Measurements from ENCODE around the gene FILIP1L. TPM values are rescaled to one million over a fixed set of nuclear protein-coding genes. Genes with fewer than 3 reads are reported as not detected.

Gene FILIP1L
- total RNA-seq, 4 donors from 2014 or later = 26.7 to 46.3 (median 30.8) TPM

- Histone ChIP-seq H3K27me3 (no peaks in the 10 kb centered on the region), H3K4me1 (peaks cover 0 to 8% (median 0%) of the 10 kb centered on the region in 4 donors), H3K4me3 (no peak overlapping the region), H3K9me3 (no peaks in the 10 kb centered on the region), H3K36me3 (no peaks in the 10 kb centered on the region), H3K27ac (no peak overlapping the region)
- 70 to 77% methylated on average over 7 of the region's 7 CpGs for WGBS, 2 donors
- no peak for DNase-seq (ENCODE audit: low spot score in 2 of 2)
- TF ChIP-seq CTCF (IDR thresholded peaks at IDR 0.05) (peak in 1 of 5 experiments; percentile 23), EP300 (IDR thresholded peaks at IDR 0.05) (no peak)
These were observed 24.3 kb downstream of the FILIP1L start for GRCh38 chr3:100089812-100090668.

GRCh38 chr3:100088735-100089368 is 25.4 kb downstream of the FILIP1L start:
- H3K36me3 ChIP-seq = no peaks in the 10 kb centered on the region
- TF ChIP-seq CTCF (IDR thresholded peaks at IDR 0.05) (no peak), EP300 (IDR thresholded peaks at IDR 0.05) (no peak), POLR2A (IDR thresholded peaks at IDR 0.05) (no peak)
- no peaks in the 10 kb centered on the region for H3K9me3 ChIP-seq
- no peaks in the 10 kb centered on the region for H3K27me3 ChIP-seq
- H3K4me1 ChIP-seq = peaks cover 0 to 8% (median 0%) of the 10 kb centered on the region in 4 donors
- WGBS, 2 donors = 88 to 90% methylated on average over 2 of the region's 2 CpGs
- no peak overlapping the region for H3K27ac ChIP-seq
- no peak for DNase-seq (ENCODE audit: low spot score in 2 of 2)
- H3K4me3 ChIP-seq = no peak overlapping the region

- H3K4me3 ChIP-seq = no peak overlapping the region
- no peaks in the 10 kb centered on the region for H3K36me3 ChIP-seq
- TF ChIP-seq CTCF (IDR thresholded peaks at IDR 0.05) (no peak), EP300 (IDR thresholded peaks at IDR 0.05) (no peak), POLR2A (IDR thresholded peaks at IDR 0.05) (no peak)
- no peaks in the 10 kb centered on the region for H3K9me3 ChIP-seq
- no peak overlapping the region for H3K27ac ChIP-seq
- peaks cover 0 to 8% (median 0%) of the 10 kb centered on the region in 4 donors for H3K4me1 ChIP-seq
- H3K27me3 ChIP-seq = no peaks in the 10 kb centered on the region
- no peak for DNase-seq (ENCODE audit: low spot score in 2 of 2)
These were observed 27.1 kb downstream of the FILIP1L start for GRCh38 chr3:100087198-100087597.

GRCh38 chr3:100086401-100086800 is 27.9 kb downstream of the FILIP1L start:
- H3K27ac ChIP-seq = no peak overlapping the region
- peaks cover 0 to 8% (median 0%) of the 10 kb centered on the region in 4 donors for H3K4me1 ChIP-seq
- TF ChIP-seq EP300 (IDR thresholded peaks at IDR 0.05) = no peak
- TF ChIP-seq CTCF (IDR thresholded peaks at IDR 0.05) = no peak
- no peak for TF ChIP-seq POLR2A (IDR thresholded peaks at IDR 0.05)
- H3K36me3 ChIP-seq = no peaks in the 10 kb centered on the region
- no peaks in the 10 kb centered on the region for H3K9me3 ChIP-seq
- no peak overlapping the region for H3K4me3 ChIP-seq
- no peaks in the 10 kb centered on the region for H3K27me3 ChIP-seq
- DNase-seq (ENCODE audit: low spot score in 2 of 2) = no peak
- 84 to 89% methylated on average over 1 of the region's 1 CpG for WGBS, 2 donors
